GM10266 (cell line): ENCODE measurements around the gene PCBP3.

ENCODE experiments used
- DNase-seq: peaks from one replicate; pipeline ENCODE4 v3.0.0; 2012; ENCODE audit errors: extremely low spot score
- TF ChIP-seq, protein P1 (sequence below): IDR thresholded peaks from 2 replicates; pipeline ENCODE4 v1.5.1; 2012; ENCODE audit warnings: mild to moderate bottlenecking, low read depth; ENCODE audit not compliant: control insufficient read depth, insufficient read depth; ENCODE audit errors: missing control alignments

Gene PCBP3

DNA sequence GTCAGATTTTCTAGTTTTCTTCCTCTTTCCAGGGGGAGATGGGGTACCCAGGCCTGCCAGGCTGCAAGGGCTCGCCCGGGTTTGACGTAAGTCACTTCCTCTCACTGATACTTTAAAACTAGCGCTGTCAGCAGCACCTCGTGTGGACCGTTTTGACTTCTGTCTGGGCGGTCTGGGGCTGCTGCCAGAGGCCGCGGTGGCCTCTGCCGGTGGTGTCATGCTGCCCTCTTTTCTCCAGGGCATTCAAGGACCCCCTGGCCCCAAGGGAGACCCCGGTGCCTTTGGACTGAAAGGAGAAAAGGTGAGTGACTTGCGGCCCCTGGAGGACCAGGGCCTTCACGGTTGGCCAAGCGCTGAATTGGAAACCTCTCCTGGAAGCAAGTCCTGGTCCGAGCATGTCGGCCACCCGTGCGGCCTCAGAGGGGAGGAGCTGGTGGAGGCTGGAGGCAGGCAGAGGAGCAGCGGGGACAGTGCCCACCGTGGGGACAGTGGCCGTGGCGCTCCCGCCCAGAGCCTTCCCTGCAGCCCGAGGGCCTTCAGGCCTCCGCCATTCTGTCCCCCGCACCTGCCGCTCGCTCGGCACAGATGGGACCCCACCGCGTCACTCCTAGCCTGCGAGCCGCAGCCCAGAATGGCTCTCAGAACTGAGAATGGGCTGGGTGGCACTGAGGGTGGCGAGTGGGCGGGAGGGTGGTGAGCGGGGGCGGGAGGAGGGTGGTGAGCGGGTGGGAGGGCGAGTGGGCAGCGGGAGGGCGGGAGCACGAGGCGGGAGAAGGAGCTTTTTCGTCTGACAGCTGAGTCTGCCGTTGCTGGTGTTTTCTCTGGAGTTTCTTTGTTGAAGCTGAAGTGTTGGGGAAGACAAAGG, 347.4 kb downstream of the PCBP3 start:
- TF ChIP-seq, protein P1, sequence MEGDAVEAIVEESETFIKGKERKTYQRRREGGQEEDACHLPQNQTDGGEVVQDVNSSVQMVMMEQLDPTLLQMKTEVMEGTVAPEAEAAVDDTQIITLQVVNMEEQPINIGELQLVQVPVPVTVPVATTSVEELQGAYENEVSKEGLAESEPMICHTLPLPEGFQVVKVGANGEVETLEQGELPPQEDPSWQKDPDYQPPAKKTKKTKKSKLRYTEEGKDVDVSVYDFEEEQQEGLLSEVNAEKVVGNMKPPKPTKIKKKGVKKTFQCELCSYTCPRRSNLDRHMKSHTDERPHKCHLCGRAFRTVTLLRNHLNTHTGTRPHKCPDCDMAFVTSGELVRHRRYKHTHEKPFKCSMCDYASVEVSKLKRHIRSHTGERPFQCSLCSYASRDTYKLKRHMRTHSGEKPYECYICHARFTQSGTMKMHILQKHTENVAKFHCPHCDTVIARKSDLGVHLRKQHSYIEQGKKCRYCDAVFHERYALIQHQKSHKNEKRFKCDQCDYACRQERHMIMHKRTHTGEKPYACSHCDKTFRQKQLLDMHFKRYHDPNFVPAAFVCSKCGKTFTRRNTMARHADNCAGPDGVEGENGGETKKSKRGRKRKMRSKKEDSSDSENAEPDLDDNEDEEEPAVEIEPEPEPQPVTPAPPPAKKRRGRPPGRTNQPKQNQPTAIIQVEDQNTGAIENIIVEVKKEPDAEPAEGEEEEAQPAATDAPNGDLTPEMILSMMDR, result no peak
- no peak for DNase-seq

DNA sequence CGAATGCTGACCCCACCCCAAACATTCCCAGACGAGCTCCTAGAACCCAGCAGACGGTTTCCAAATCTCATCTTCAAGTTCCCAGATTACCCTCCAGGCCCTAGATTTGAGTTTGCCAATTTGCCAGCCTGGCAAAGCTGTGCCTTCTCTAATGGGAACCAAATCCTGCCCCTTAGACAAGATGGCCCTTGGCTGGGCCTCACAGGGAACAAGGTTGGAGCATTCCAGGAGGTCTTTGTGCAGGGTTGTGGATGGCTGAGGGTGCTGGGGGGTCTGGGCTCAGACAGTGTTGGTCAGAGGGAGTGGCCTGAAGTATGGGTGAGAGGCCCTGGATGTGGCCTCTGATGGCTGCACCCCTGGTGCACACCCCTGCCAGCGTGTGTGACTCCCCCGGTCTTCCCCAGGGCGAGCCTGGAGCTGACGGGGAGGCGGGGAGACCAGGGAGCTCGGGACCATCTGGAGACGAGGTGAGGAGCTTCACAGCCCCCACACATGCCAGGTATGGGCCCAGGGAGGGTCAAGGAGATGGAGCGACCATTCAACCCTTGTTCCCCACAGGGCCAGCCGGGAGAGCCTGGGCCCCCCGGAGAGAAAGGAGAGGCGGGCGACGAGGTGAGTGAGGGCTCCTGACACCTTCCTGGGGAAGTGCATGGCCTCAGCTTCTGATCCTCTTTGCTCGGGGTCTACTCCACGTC, 348.2 kb downstream of the PCBP3 start:
- no peak for DNase-seq
- TF ChIP-seq, protein P1, result no peak
